Heart right ventricle (tissue), 16 donors: Measurements from ENCODE around the gene ARL16. TPM values are rescaled to one million over a fixed set of nuclear protein-coding genes. Genes with fewer than 3 reads are reported as not detected.

Source experiments
- ATAC-seq, 8 donors: fragments of 200-7000 bp; cut with Tn5 transposase; one replicate each; pipeline ENCODE4 v1.9.1; 2020; ENCODE audit warnings: mild to moderate bottlenecking in 8 of 8, moderate library complexity in 8 of 8, moderate number of reproducible peaks in 1 of 8
- DNase-seq, 2 donors: peaks; one replicate each; pipeline ENCODE4 v3.0.0-alpha.2; 2020
- H3K27ac ChIP-seq, 10 donors: fragments of 200-600 bp; sonication (generic) in 2 of 10; one replicate each; pipeline versions ENCODE4 v1.5.0 to v1.8.0; 2020 to 2022; ENCODE audit warnings: mild to moderate bottlenecking in 3 of 10
- H3K27me3 ChIP-seq, 7 donors: fragments of 200-600 bp; one replicate each; pipeline ENCODE4 v1.8.0; 2021 to 2022; ENCODE audit warnings: mild to moderate bottlenecking in 2 of 7
- H3K36me3 ChIP-seq, 9 donors: fragments of 200-600 bp; sonication (generic) in 1 of 9; one replicate each; pipeline versions ENCODE4 v1.5.0 to v1.8.0; 2020 to 2022; ENCODE audit warnings: mild to moderate bottlenecking in 2 of 9
- H3K4me1 ChIP-seq, 9 donors: fragments of 200-600 bp; sonication (generic) in 1 of 9; one replicate each; pipeline versions ENCODE4 v1.5.0 to v1.8.0; 2020 to 2022; ENCODE audit warnings: mild to moderate bottlenecking in 4 of 9
- H3K4me3 ChIP-seq, 10 donors: fragments of 200-600 bp; sonication (generic) in 2 of 10; one replicate each; pipeline versions ENCODE4 v1.5.0 to v1.8.0; 2020 to 2022; ENCODE audit warnings: mild to moderate bottlenecking in 7 of 10, moderate library complexity in 2 of 10
- H3K9me3 ChIP-seq, 11 donors: fragments of 200-600 bp in 10 of 11; sonication (generic) in 2 of 11; one replicate each; pipeline versions ENCODE4 v1.5.0 to v1.8.0; 2013 to 2022; ENCODE audit warnings: mild to moderate bottlenecking in 2 of 11, control low read depth in 1 of 11, moderate library complexity in 1 of 11
- WGBS, 2 donors: extraction: QIAGEN DNeasy Blood & Tissue Kit; methylation state at CpG; one replicate each; pipeline ENCODE4 v1.1.7; 2013; ENCODE audit warnings: inconsistent platforms in 1 of 2; 5-methylcytosine and 5-hydroxymethylcytosine counted together
- intact Hi-C, 10 donors: fragments of 100-400 bp; cut with DNase I; formaldehyde crosslinking; loops; one replicate each; pipeline versions ENCODE4 v1.11.1 to v1.14.2; 2022
- polyA plus RNA-seq, 2 donors: library from polyadenylated mRNA; stranded (reverse); fragments of 200-250 nt; gene quantifications; one replicate each; pipeline ENCODE4 v1.2.3, GENCODE V29; 2013
- total RNA-seq, 10 donors: library from RNA; stranded (reverse); fragmentation: NEBNext Ultra II Directional in 3 of 10; extraction: Animal tissue kit (Norgen Biotek cat#: 25700) in 3 of 10; gene quantifications; one replicate each; pipeline versions ENCODE4 v1.2.1 to v1.2.4, GENCODE V29; 2021 to 2023
- TF ChIP-seq, protein P1 (sequence below), 9 donors: fragments of 200-600 bp; sonication (generic) in 2 of 9; IDR thresholded peaks; one replicate each; pipeline versions ENCODE4 v1.5.0 to v1.8.0; 2021 to 2022; ENCODE audit warnings: antibody characterized with exemption in 9 of 9, mild to moderate bottlenecking in 5 of 9, moderate library complexity in 1 of 9
- donor health status: Arrhythmogenic right ventricular cardiomyopathy.
- donor health status: ischemic (EF 13 %, LVEDD 7.1; RV severe dilation, severe dysfunction).
- donor health status: healthy with polysubstance abuse.
- donor health status: DM: no; HTN: yes; CAD: no.
- donor health status: DM: no; HTN: no; CAD: no.
- donor health status: ischemic (EF 25% LVEDD 6.9; RV normal size, moderate dysfunction).
- donor health status: ischemic (EF 25% LVEDD 5.7; RV mildly dilated, moderate dysfunction).
- donor health status: healthy.
- donor health status: DM: yes; HTN: yes; CAD: no.
- donor health status: Ischemic cardiomyopathy.
- donor health status: ischemic (EF 35%, LVEDD 5.7; RV mildly dilated, moderate dysfunction).
- donor health status: nonischemic (EF 11% LVEDD 7.7; RV severe dilation, severe dysfunction).
- donor health status: DM: yes; HTN: yes; CAD: no.
- donor health status: PGD.
- donor health status: ischemic (EF 29% LVEDD 5.4; RV normal size, mild dysfunction).
- donor health status: nonischemic (EF 23%, LVEDD 6.1; RV moderate dilation, normal function).

ARL16 gene
- total and polyA plus RNA-seq, 12 donors, result 11.1 to 41.2 (median 16.7) TPM

DNA sequence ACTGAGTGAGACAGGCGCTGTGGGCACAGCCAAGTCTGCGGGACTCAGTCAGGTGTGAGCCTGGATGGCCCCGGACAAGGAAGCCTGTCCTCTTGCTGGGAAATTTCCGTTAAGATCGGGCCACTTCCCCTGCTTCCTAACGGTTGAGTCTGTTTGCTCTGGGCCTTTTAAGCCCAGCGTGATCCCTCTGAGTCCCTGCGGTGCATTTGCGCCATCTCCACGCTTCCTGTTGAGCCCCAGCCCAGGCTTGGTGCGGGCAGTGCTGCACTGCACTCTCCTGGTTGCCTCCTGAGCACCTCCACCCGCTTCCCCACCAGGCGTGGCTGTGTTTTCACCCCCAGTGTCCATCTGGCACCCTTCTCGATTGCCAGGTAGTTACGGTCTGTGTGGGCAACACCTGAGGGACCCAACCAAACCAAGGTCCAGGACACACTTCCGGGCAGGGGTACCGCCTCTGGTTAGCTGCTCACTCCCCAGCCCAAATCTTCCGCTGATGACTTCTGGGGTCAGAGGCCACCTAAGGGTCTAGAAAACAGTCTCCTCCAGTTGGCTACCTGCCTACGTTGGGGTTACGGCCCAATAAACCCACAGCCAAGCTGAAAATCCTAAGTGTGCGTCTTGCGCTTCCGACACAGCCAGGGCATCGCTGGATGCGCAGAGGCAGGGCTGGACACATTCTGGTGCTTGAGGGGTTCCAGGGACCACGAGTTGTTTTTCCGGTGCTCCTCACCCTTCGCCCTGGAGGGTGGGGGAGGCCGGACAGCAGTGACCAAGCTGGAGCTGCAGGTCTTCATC, 27.1 kb upstream of the ARL16 start:
- Histone ChIP-seq H3K9me3 (no peaks in the 10 kb centered on the region), H3K27ac (no peak overlapping the region), H3K27me3 (no peaks in the 10 kb centered on the region), H3K4me1 (peaks cover 7 to 36% (median 31%) of the 10 kb centered on the region in 9 donors), H3K36me3 (peaks cover 0 to 28% (median 6%) of the 10 kb centered on the region in 9 donors), H3K4me3 (peak overlapping the region in 7 of 10 donors; percentile 68 to 87 (median 80))
- 9 to 13% methylated on average over 29 of the region's 29 CpGs for WGBS, 2 donors
- intact Hi-C loops, result no loop called here
- ATAC-seq (peak in 4 of 8 donors; percentile 2 to 10 (median 9)), DNase-seq (peak in 1 of 2 donors; percentile 22)
- TF ChIP-seq, protein P1, sequence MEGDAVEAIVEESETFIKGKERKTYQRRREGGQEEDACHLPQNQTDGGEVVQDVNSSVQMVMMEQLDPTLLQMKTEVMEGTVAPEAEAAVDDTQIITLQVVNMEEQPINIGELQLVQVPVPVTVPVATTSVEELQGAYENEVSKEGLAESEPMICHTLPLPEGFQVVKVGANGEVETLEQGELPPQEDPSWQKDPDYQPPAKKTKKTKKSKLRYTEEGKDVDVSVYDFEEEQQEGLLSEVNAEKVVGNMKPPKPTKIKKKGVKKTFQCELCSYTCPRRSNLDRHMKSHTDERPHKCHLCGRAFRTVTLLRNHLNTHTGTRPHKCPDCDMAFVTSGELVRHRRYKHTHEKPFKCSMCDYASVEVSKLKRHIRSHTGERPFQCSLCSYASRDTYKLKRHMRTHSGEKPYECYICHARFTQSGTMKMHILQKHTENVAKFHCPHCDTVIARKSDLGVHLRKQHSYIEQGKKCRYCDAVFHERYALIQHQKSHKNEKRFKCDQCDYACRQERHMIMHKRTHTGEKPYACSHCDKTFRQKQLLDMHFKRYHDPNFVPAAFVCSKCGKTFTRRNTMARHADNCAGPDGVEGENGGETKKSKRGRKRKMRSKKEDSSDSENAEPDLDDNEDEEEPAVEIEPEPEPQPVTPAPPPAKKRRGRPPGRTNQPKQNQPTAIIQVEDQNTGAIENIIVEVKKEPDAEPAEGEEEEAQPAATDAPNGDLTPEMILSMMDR (IDR thresholded peaks at IDR 0.05), result no peak

GRCh38 chr17:81708739-81709185, 25.2 kb upstream of the ARL16 start:
- peaks cover 13 to 48% (median 40%) of the 10 kb centered on the region in 9 donors for H3K4me1 ChIP-seq
- no peak for ATAC-seq
- no peak overlapping the region for H3K27ac ChIP-seq
- DNase-seq, result peak in 1 of 2 donors; percentile 14
- TF ChIP-seq, protein P1 (IDR thresholded peaks at IDR 0.05), result no peak
- H3K9me3 ChIP-seq, result no peaks in the 10 kb centered on the region
- intact Hi-C loops, result no loop called here
- H3K27me3 ChIP-seq, result no peaks in the 10 kb centered on the region
- H3K36me3 ChIP-seq, result peaks cover 0 to 42% (median 8%) of the 10 kb centered on the region in 9 donors
- 80 to 84% methylated on average over 17 of the region's 17 CpGs for WGBS, 2 donors
- H3K4me3 ChIP-seq, result no peak overlapping the region

DNA sequence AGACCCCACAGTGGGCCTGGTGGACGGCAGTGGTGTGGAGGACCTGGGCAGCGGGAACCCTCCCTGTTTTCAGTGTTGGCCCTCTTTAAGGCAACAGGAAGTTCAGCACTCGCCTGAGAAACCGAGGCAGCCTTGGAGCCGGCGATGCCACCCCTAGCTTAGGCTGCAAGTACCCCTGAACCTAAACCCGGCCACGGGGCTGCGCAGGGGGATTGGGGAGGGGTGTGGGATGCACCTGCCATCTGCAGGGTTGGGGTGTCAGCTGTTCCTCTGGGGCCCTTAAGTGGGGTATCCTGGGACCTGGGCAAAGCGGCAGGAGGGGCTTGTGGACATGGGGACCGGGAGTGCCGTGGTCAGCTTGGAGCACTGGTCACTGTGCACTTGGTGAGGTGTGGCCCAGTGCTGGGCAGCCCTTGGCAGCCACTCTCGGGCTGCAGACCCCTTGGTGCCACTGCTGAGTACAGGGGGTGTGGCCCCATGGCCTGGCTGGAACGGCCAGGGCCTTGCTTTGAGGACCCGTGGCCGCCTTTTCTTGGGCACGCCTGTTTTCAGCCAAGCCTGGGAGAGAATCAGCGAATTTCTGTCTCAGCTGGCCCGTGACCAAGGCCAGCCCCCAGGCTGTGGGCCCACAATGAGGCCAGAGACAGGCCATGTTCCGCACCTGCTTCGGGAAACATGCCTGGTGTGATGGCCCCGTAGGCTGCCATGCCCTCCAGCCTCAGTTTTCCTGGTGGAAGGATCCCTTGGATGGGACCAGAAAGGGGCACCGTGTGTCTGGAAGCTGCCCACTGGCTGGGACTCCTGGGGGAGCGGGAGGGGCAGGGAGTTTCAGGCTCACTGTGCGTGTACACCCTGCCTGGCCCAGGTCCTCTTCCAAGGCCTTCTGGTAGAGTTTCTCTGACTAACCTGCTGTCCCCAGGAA, 24.4 kb upstream of the ARL16 start:
- ATAC-seq (no peak), DNase-seq (no peak)
- Histone ChIP-seq H3K4me3 (no peak overlapping the region), H3K27me3 (no peaks in the 10 kb centered on the region), H3K4me1 (peaks cover 14 to 42% (median 33%) of the 10 kb centered on the region in 9 donors), H3K36me3 (peaks cover 0 to 42% (median 8%) of the 10 kb centered on the region in 9 donors), H3K27ac (no peak overlapping the region), H3K9me3 (no peaks in the 10 kb centered on the region)
- TF ChIP-seq, protein P1 (IDR thresholded peaks at IDR 0.05), result no peak
- 86 to 89% methylated on average over 25 of the region's 25 CpGs for WGBS, 2 donors
- intact Hi-C loops, result no loop called here
